Vagina (tissue), 2 donors: ENCODE data around the gene RAD23A.

Experiments
- POLR2A ChIP-seq, 2 donors: fragments of 450-650 bp; IDR thresholded peaks; one replicate each; pipeline ENCODE4 v1.6.1; 2017; ENCODE audit warnings: antibody characterized with exemption in 2 of 2, mild to moderate bottlenecking in 2 of 2, moderate library complexity in 2 of 2
- TF ChIP-seq, protein P1 (sequence below), 3 experiments: fragments of 450-650 bp in 2 of 3; fragments of 200-600 bp in 1 of 3; sonication (generic) in 1 of 3; IDR thresholded peaks; one replicate each; pipeline ENCODE4 v1.5.1; 2017 to 2019; ENCODE audit warnings: antibody characterized with exemption in 3 of 3, mild to moderate bottlenecking in 2 of 3, moderate library complexity in 2 of 3

DNA sequence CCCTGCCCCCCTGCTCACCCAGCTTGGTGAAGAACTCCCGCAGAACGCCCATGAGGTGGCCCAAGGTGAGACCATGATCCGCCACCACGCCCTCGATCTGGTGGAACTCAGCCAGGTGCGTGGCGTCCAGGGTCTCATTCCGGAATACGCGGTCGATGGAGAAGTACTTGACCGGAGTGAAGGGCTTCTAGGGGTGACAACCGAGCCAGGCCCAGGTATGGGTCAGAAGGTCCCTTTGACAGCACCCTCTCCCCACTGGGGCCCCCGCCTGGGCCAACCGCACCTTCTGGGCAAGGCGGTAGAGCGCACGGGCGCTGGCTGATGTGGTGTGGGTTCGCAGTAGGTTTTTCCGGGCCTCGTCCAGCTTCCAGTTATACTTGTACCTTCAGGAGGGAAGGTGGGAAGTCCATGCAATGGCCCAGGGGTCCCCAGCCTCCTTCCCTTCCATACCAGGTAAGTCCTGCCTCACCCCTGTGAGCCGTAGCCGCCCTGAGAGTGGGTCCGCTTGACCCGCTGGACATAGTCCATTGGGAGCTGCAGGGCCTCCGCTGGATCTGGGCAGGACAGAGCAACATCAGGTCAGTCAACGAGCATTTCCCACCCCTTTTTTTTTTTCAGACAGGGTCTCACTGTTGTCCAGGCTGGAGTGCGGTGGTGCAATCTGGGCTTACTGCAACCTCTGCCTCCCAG is 20.9 kb upstream of the RAD23A start:
- TF ChIP-seq, protein P1, sequence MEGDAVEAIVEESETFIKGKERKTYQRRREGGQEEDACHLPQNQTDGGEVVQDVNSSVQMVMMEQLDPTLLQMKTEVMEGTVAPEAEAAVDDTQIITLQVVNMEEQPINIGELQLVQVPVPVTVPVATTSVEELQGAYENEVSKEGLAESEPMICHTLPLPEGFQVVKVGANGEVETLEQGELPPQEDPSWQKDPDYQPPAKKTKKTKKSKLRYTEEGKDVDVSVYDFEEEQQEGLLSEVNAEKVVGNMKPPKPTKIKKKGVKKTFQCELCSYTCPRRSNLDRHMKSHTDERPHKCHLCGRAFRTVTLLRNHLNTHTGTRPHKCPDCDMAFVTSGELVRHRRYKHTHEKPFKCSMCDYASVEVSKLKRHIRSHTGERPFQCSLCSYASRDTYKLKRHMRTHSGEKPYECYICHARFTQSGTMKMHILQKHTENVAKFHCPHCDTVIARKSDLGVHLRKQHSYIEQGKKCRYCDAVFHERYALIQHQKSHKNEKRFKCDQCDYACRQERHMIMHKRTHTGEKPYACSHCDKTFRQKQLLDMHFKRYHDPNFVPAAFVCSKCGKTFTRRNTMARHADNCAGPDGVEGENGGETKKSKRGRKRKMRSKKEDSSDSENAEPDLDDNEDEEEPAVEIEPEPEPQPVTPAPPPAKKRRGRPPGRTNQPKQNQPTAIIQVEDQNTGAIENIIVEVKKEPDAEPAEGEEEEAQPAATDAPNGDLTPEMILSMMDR (IDR thresholded peaks at IDR 0.05): no peak
- no peak for TF ChIP-seq POLR2A (IDR thresholded peaks at IDR 0.05)
